CD4-positive, alpha-beta T cell (primary cell): ENCODE results near the gene IGFBP7. TPM values are rescaled to one million over a fixed set of nuclear protein-coding genes. Genes with fewer than 3 reads are reported as not detected.

Experiments used
- ATAC-seq: fragments of 200-7000 bp; cut with Tn5 transposase; one replicate; pipeline ENCODE4 v1.10.0; 2022; ENCODE audit warnings: mild to moderate bottlenecking; ENCODE audit not compliant: poor library complexity
- CTCF ChIA-PET: fragments of 350-600 bp; sonication (Branson Sonifier 250); formaldehyde crosslinking; loops from one replicate; lab custom pipeline; 2021; ENCODE audit warnings: antibody characterized with exemption, inconsistent platforms; lab: Charles Lee
- POLR2A ChIA-PET: fragments of 350-600 bp; sonication (Branson Sonifier 250); formaldehyde crosslinking; loops from one replicate; lab custom pipeline; 2021; ENCODE audit warnings: antibody characterized with exemption, inconsistent platforms; lab: Charles Lee
- DNase-seq, 14 experiments: peaks; one replicate each; pipeline ENCODE4 v3.0.0-alpha.2; 2013 to 2020; ENCODE audit warnings: mixed read lengths in 2 of 14
- H3K27ac ChIP-seq, 2 donors: one replicate each; pipeline versions ENCODE4 v1.5.1 to v1.7.0; 2013; ENCODE audit warnings: low read length in 2 of 2, low read depth in 1 of 2, mild to moderate bottlenecking in 1 of 2
- H3K27me3 ChIP-seq, 2 experiments: 1 replicate in 1 of 2; 2 replicates in 1 of 2; pipeline versions ENCODE4 v1.6.1 to v1.7.0; 2013; ENCODE audit warnings: low read length in 2 of 2, control low read depth in 1 of 2, mild to moderate bottlenecking in 1 of 2, moderate library complexity in 1 of 2; ENCODE audit not compliant: insufficient read depth in 2 of 2, control insufficient read depth in 1 of 2
- H3K36me3 ChIP-seq: one replicate; pipeline ENCODE4 v1.6.1; 2013; ENCODE audit warnings: low read length, control low read depth; ENCODE audit not compliant: insufficient read depth
- H3K4me1 ChIP-seq: one replicate; pipeline ENCODE4 v1.6.1; 2013; ENCODE audit warnings: low read length, control low read depth; ENCODE audit not compliant: insufficient read depth
- H3K4me3 ChIP-seq: one replicate; pipeline ENCODE4 v1.5.1; 2013; ENCODE audit warnings: mild to moderate bottlenecking, low read length, moderate library complexity
- H3K9me3 ChIP-seq, 2 experiments: 1 replicate in 1 of 2; 2 replicates in 1 of 2; pipeline versions ENCODE4 v1.6.1 to v1.7.0; 2013; ENCODE audit warnings: low read length in 2 of 2, mild to moderate bottlenecking in 2 of 2, control low read depth in 1 of 2, moderate library complexity in 1 of 2; ENCODE audit not compliant: control insufficient read depth in 1 of 2, insufficient read depth in 1 of 2
- H3K27ac Mint-ChIP-seq: one replicate; pipeline ENCODE4 v1.8.0; 2020; ENCODE audit warnings: mixed read lengths
- H3K27me3 Mint-ChIP-seq: one replicate; pipeline ENCODE4 v1.8.0; 2021; ENCODE audit warnings: mixed read lengths
- H3K36me3 Mint-ChIP-seq: one replicate; pipeline ENCODE4 v1.8.0; 2021; ENCODE audit warnings: low read depth, mixed read lengths
- H3K4me1 Mint-ChIP-seq: one replicate; pipeline ENCODE4 v1.8.0; 2021; ENCODE audit warnings: low read depth, mixed read lengths
- H3K4me3 Mint-ChIP-seq: one replicate; pipeline ENCODE4 v1.8.0; 2020; ENCODE audit warnings: mild to moderate bottlenecking, mixed read lengths
- H3K9me3 Mint-ChIP-seq: one replicate; pipeline ENCODE4 v1.8.0; 2020; ENCODE audit warnings: mixed read lengths
- intact Hi-C, 2 experiments: fragments of 100-400 bp; cut with DNase I in 1 of 2; cut with micrococcal nuclease in 1 of 2; formaldehyde crosslinking; loops; one replicate each; pipeline versions ENCODE4 v1.15.1 to v1.9.0; 2023 to 2025; cut with DNase I, micrococcal nuclease
- total RNA-seq, 174 experiments: library from RNA in 2 of 174; stranded (reverse) in 2 of 174; gene quantifications; one replicate each; pipeline ENCODE4 v1.2.3 and lab custom pipeline; 2021 to 2026
- TF ChIP-seq, protein P1 (sequence below): fragments of 200-600 bp; IDR thresholded peaks from one replicate; pipeline ENCODE4 v1.8.0; 2022; ENCODE audit warnings: antibody characterized with exemption, mild to moderate bottlenecking

Gene IGFBP7
- total RNA-seq, 2 experiments from 2014 or later = 0.45 TPM; not detected in 1

GRCh38 chr4:57089549-57089948 lies 20.6 kb downstream of the IGFBP7 start:
- peaks cover 4 to 11% of the 10 kb centered on the region in 2 experiments for H3K27me3 ChIP-seq
- H3K27ac ChIP-seq = no peak overlapping the region
- Mint-ChIP-seq H3K4me3 (no peak overlapping the region), H3K36me3 (no peaks in the 10 kb centered on the region), H3K4me1 (no peaks in the 10 kb centered on the region), H3K27me3 (peaks cover 40% of the 10 kb centered on the region), H3K27ac (no peak overlapping the region), H3K9me3 (no peaks in the 10 kb centered on the region)
- H3K36me3 ChIP-seq = no peaks in the 10 kb centered on the region
- POLR2A ChIA-PET = no interaction called here
- TF ChIP-seq, protein P1, sequence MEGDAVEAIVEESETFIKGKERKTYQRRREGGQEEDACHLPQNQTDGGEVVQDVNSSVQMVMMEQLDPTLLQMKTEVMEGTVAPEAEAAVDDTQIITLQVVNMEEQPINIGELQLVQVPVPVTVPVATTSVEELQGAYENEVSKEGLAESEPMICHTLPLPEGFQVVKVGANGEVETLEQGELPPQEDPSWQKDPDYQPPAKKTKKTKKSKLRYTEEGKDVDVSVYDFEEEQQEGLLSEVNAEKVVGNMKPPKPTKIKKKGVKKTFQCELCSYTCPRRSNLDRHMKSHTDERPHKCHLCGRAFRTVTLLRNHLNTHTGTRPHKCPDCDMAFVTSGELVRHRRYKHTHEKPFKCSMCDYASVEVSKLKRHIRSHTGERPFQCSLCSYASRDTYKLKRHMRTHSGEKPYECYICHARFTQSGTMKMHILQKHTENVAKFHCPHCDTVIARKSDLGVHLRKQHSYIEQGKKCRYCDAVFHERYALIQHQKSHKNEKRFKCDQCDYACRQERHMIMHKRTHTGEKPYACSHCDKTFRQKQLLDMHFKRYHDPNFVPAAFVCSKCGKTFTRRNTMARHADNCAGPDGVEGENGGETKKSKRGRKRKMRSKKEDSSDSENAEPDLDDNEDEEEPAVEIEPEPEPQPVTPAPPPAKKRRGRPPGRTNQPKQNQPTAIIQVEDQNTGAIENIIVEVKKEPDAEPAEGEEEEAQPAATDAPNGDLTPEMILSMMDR = no peak
- CTCF ChIA-PET = no interaction called here
- no peaks in the 10 kb centered on the region for H3K9me3 ChIP-seq
- DNase-seq (no peak), ATAC-seq (no peak)
- intact Hi-C loops = no loop called here
- H3K4me1 ChIP-seq = no peaks in the 10 kb centered on the region
- H3K4me3 ChIP-seq = no peak overlapping the region

DNA sequence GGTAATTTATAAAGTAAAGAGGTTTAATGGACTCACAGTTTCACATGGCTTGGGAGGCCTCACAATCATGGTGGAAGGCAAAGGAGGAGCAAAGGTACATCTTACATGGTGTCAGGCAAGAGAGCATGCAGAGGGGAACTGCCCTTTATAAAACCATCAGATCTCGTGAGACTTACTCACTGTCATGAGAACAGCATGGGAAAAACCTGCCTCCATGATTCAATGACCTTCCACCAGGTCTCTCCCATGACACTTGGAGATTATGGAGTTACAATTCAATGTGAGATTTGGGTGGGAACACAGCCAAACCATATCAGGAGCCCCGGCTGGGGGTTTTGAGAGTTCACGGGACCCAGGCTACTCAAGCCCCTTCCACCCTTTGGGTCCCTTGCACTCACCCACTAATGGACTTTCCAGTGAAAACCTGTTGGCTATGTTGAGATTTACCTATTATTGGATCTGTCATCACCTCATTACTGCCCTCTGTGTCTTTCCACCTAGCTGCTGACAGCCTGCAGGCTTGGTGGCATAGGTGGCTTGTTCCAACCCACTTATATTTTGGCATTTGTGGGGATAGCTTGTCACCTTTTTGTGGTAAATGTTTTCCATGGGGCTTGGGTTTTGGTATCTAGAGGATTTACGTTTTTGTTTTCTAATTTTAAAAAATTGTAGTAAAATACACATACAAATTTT lies 24.0 kb downstream of the IGFBP7 start:
- H3K36me3 Mint-ChIP-seq = no peaks in the 10 kb centered on the region
- H3K27ac Mint-ChIP-seq = no peak overlapping the region
- Histone ChIP-seq H3K36me3 (no peaks in the 10 kb centered on the region), H3K27me3 (peaks cover 4 to 5% of the 10 kb centered on the region in 2 experiments), H3K4me3 (no peak overlapping the region), H3K27ac (no peak overlapping the region), H3K9me3 (no peaks in the 10 kb centered on the region), H3K4me1 (no peaks in the 10 kb centered on the region)
- no peak overlapping the region for H3K4me3 Mint-ChIP-seq
- DNase-seq = no peak
- H3K4me1 Mint-ChIP-seq = no peaks in the 10 kb centered on the region
- ChIA-PET POLR2A (no interaction called here), CTCF (no interaction called here)
- intact Hi-C loops = no loop called here
- no peaks in the 10 kb centered on the region for H3K9me3 Mint-ChIP-seq
- no peak for ATAC-seq
- peaks cover 29% of the 10 kb centered on the region for H3K27me3 Mint-ChIP-seq
- TF ChIP-seq, protein P1 = no peak

- no peak overlapping the region for H3K4me3 ChIP-seq
- Mint-ChIP-seq H3K9me3 (no peaks in the 10 kb centered on the region), H3K4me3 (no peak overlapping the region), H3K4me1 (no peaks in the 10 kb centered on the region), H3K36me3 (no peaks in the 10 kb centered on the region), H3K27ac (no peak overlapping the region), H3K27me3 (peaks cover 22% of the 10 kb centered on the region)
- ATAC-seq (no peak), DNase-seq (no peak)
- TF ChIP-seq, protein P1 = no peak
- no peaks in the 10 kb centered on the region for H3K36me3 ChIP-seq
- H3K4me1 ChIP-seq = no peaks in the 10 kb centered on the region
- no peak overlapping the region for H3K27ac ChIP-seq
- intact Hi-C loops = no loop called here
- peaks cover 4 to 5% of the 10 kb centered on the region in 2 experiments for H3K27me3 ChIP-seq
- H3K9me3 ChIP-seq = no peaks in the 10 kb centered on the region
- ChIA-PET POLR2A (no interaction called here), CTCF (interaction anchor here (1.2 kb wide), 1 partner anchor 10 kb away, joined by 7 read pairs; no protein-coding TSS in a partner anchor)
These were observed 24.9 kb downstream of the IGFBP7 start for GRCh38 chr4:57085278-57085677.
